Ovary (tissue), 9 donors: ENCODE results near the gene SRRM2. TPM values are rescaled to one million over a fixed set of nuclear protein-coding genes. Genes with fewer than 3 reads are reported as not detected.
A peak's percentile ranks its signal among the peaks of the same experiment; 100 is the strongest.

Source experiments
- DNase-seq, 5 donors: peaks; one replicate each; pipeline ENCODE4 v3.0.0-alpha.2; 2019 to 2020
- H3K27ac ChIP-seq, 2 donors: fragments of 200-600 bp; one replicate each; pipeline versions ENCODE4 v1.5.1 to v1.8.0; 2019 to 2022
- H3K27me3 ChIP-seq: fragments of 200-600 bp; one replicate; pipeline ENCODE4 v1.8.0; 2022
- H3K36me3 ChIP-seq: fragments of 200-600 bp; sonication (generic); one replicate; pipeline ENCODE4 v1.5.1; 2019
- H3K4me1 ChIP-seq: one replicate; pipeline ENCODE4 v1.8.1; 2013; ENCODE audit warnings: mild to moderate bottlenecking, moderate library complexity; ENCODE audit not compliant: insufficient read depth
- H3K4me3 ChIP-seq: fragments of 200-600 bp; sonication (generic); one replicate; pipeline ENCODE4 v1.5.1; 2017
- H3K9me3 ChIP-seq, 2 donors: fragments of 200-600 bp in 1 of 2; sonication (generic) in 1 of 2; one replicate each; pipeline versions ENCODE4 v1.5.1 to v1.8.1; 2013 to 2019; ENCODE audit warnings: mild to moderate bottlenecking in 1 of 2, moderate library complexity in 1 of 2
- EP300 ChIP-seq: sonication (generic); formaldehyde crosslinking; IDR thresholded peaks from one replicate; pipeline ENCODE4 v1.6.1; 2017; ENCODE audit warnings: antibody characterized with exemption
- POLR2A ChIP-seq: fragments of 450-650 bp; IDR thresholded peaks from one replicate; pipeline ENCODE4 v1.6.1; 2017; ENCODE audit warnings: antibody characterized with exemption, mild to moderate bottlenecking, moderate library complexity
- WGBS, 3 donors: extraction: QIAGEN DNeasy Blood & Tissue Kit in 1 of 3; methylation state at CpG; one replicate each; pipeline versions ENCODE4 v1.1.5 to v1.1.7; 2013 to 2017; 5-methylcytosine and 5-hydroxymethylcytosine counted together
- intact Hi-C, 4 donors: fragments of 100-400 bp; cut with DNase I; formaldehyde crosslinking; loops; one replicate each; pipeline versions ENCODE4 v1.11.0 to v1.15.1; 2022 to 2023
- polyA plus RNA-seq, 2 donors: library from polyadenylated mRNA; stranded (reverse); fragments of 200-250 nt in 1 of 2; fragments of 350-450 nt in 1 of 2; fragmentation: Illumina TruSeq in 1 of 2; extraction: RNeasy Lipid Tissue Mini Kit (QIAGEN cat#74804) in 1 of 2; gene quantifications; one replicate each; pipeline ENCODE4 v1.2.3, GENCODE V29; 2013 to 2014
- total RNA-seq, 7 donors: library from RNA; depleted of rRNA in 2 of 7; stranded (reverse); fragments of >200 nt in 2 of 7; fragmentation: NEBNext Ultra II Directional in 3 of 7; extraction: Animal tissue kit (Norgen Biotek cat#: 25700) in 3 of 7; gene quantifications; one replicate each; pipeline versions ENCODE4 v1.1.0 to v1.2.4, GENCODE V29; 2016 to 2023
- TF ChIP-seq, protein P1 (sequence below), 3 donors: fragments of 450-650 bp in 2 of 3; fragments of 200-600 bp in 1 of 3; IDR thresholded peaks; one replicate each; pipeline versions ENCODE4 v1.5.1 to v1.8.0; 2016 to 2022; ENCODE audit warnings: antibody characterized with exemption in 3 of 3, mild to moderate bottlenecking in 1 of 3
- donor health status: DM: no; HTN: no; CAD: no; lungs with moderate emphysema.
- donor health status: DM: no; HTN: no; CAD: no.
- donor health status: Bipolar disorder and iron deficiency.
- donor health status: DM: yes; HTN: yes; CAD: no.
- donor health status: DM: no; HTN: no; CAD: no.
- donor health status: DM: yes; HTN: yes; CAD: no.

The SRRM2 gene
- total and polyA plus RNA-seq, 9 donors = 300 to 736 (median 524) TPM

DNA sequence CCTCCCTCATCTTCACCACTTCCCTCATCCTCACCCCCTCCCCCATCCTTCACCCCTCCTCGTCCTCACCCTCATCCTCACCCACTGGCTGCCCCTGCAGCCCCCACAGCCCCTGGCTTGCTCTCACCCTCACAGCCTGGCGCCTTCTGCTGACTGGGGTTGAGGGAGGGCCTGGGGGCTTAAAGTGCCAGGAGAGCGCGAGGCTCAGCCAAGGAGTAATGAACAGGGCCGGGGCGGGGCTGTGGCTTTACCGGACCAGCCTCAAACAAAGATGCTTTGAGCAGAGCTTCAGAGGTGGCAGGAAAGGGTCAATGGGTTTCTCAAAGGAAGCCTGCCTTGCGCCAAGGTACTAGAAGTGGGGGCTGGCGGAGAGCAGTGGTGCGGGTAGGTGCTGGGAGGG, 35.0 kb downstream of the SRRM2 start, which contains the start of gene PRSS33:
PRSS33 (minus strand) TSS at position 155 of the 400 bp plus-strand sequence. CDS start 1,013 bp downstream, outside the sequence.
- H3K4me1 ChIP-seq = no peaks in the 10 kb centered on the region
- intact Hi-C loops = no loop called here
- H3K36me3 ChIP-seq = no peaks in the 10 kb centered on the region
- no peaks in the 10 kb centered on the region for H3K9me3 ChIP-seq
- TF ChIP-seq POLR2A (no peak), EP300 (no peak)
- 24 to 34% (median 33%) methylated on average over 9 to 10 of the region's 10 CpGs for whole genome bisulfite sequencing, 3 donors
- no peak within 1 kb of the TSS for H3K4me3 ChIP-seq
- no peaks in the 10 kb centered on the region for H3K27me3 ChIP-seq
- no peak within 1 kb of the TSS for H3K27ac ChIP-seq
- peak in 2 of 5 donors; percentile 13 to 15 for DNase-seq

DNA sequence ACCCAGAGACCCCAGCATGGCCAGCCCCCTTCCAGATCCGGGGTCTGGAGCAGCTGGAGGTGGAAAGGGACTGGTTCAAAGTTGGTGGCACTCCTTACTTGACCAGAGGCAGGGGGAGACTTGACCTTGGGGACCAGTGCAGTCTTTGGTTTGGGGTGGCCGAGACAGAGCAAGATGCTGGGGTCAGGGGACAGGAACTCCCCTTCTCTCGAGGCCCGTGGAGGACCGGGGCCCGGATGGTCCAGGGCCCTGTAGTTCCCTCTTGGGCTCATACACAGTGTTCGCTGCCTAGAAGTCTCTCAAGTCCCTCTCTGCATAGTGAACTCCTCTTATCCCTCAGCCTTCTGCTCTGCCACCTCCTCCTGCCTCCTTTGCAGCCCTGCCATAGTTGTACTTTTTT, 35.5 kb downstream of the SRRM2 start:
- intact Hi-C loops = no loop called here
- no peak overlapping the region for H3K4me3 ChIP-seq
- no peaks in the 10 kb centered on the region for H3K36me3 ChIP-seq
- DNase-seq = peak in 1 of 5 donors; percentile 2
- no peaks in the 10 kb centered on the region for H3K9me3 ChIP-seq
- H3K27me3 ChIP-seq = no peaks in the 10 kb centered on the region
- 15 to 28% (median 19%) methylated on average over 7 of the region's 7 CpGs for WGBS, 3 donors
- TF ChIP-seq, protein P1, sequence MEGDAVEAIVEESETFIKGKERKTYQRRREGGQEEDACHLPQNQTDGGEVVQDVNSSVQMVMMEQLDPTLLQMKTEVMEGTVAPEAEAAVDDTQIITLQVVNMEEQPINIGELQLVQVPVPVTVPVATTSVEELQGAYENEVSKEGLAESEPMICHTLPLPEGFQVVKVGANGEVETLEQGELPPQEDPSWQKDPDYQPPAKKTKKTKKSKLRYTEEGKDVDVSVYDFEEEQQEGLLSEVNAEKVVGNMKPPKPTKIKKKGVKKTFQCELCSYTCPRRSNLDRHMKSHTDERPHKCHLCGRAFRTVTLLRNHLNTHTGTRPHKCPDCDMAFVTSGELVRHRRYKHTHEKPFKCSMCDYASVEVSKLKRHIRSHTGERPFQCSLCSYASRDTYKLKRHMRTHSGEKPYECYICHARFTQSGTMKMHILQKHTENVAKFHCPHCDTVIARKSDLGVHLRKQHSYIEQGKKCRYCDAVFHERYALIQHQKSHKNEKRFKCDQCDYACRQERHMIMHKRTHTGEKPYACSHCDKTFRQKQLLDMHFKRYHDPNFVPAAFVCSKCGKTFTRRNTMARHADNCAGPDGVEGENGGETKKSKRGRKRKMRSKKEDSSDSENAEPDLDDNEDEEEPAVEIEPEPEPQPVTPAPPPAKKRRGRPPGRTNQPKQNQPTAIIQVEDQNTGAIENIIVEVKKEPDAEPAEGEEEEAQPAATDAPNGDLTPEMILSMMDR (IDR thresholded peaks at IDR 0.05) = no peak
- TF ChIP-seq POLR2A = no peak
- TF ChIP-seq EP300 = no peak
- H3K4me1 ChIP-seq = no peaks in the 10 kb centered on the region
- H3K27ac ChIP-seq = no peak overlapping the region

DNA sequence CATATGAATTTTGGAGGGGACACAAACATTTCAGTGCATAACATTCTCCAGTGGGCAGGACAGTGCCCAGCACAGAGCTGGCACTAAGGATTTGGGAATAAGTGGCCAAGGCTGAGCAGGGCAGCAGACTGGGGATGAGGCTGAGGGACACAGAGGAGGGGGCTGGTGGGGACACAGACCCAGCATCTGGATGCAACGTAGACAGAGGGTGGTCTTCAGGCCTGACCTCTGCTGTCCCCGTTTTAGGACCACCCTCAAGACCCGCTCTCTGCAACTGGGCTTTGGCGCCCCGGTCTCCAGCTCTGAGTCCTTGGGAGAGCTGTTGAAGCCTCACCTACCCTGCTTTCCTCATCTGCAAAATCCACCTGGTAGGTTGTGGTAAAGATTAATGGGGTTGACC, 38.2 kb downstream of the SRRM2 start:
- Histone ChIP-seq H3K27me3 (no peaks in the 10 kb centered on the region), H3K27ac (no peak overlapping the region), H3K4me1 (no peaks in the 10 kb centered on the region), H3K9me3 (no peaks in the 10 kb centered on the region), H3K36me3 (no peaks in the 10 kb centered on the region), H3K4me3 (no peak overlapping the region)
- TF ChIP-seq EP300 (no peak), POLR2A (no peak)
- TF ChIP-seq, protein P1 (IDR thresholded peaks at IDR 0.05) = no peak
- WGBS, 3 donors = 74 to 81% (median 78%) methylated on average over 5 of the region's 5 CpGs
- intact Hi-C loops = loop anchor here in 1 of 4 donors (2.0 kb wide), 1 partner anchor 54 kb away; no protein-coding TSS in a partner anchor
- DNase-seq = peak in 1 of 5 donors; percentile 5

DNA sequence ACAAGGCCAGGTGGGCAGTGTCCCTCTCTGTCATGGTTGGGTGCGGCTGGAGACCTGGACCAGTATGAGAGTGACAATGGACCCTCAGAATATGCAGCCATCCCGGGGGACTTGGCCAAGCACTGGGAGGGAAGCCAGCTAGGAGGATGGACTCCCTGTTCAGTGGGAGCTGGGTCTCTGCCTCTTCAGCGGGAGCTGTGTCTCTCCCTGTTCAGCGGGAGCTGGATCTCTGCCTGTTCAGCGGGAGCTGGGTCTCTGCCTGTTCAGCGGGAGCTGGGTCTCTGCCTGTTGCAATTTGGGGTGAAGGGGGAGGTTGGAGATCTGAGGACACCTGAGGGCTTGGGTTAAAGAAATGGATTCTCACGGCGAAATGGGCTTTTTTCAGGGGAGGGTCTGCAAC, 38.7 kb downstream of the SRRM2 start:
- H3K27ac ChIP-seq = no peak overlapping the region
- no peaks in the 10 kb centered on the region for H3K27me3 ChIP-seq
- TF ChIP-seq POLR2A (no peak), EP300 (no peak)
- TF ChIP-seq, protein P1 (IDR thresholded peaks at IDR 0.05) = no peak
- H3K9me3 ChIP-seq = no peaks in the 10 kb centered on the region
- 56 to 60% (median 57%) methylated on average over 8 of the region's 8 CpGs for WGBS, 3 donors
- H3K4me1 ChIP-seq = no peaks in the 10 kb centered on the region
- intact Hi-C loops = loop anchor here in 1 of 4 donors (2.0 kb wide), 1 partner anchor 54 kb away; no protein-coding TSS in a partner anchor
- H3K36me3 ChIP-seq = no peaks in the 10 kb centered on the region
- DNase-seq = peak in 1 of 5 donors; percentile 7
- H3K4me3 ChIP-seq = no peak overlapping the region

DNA sequence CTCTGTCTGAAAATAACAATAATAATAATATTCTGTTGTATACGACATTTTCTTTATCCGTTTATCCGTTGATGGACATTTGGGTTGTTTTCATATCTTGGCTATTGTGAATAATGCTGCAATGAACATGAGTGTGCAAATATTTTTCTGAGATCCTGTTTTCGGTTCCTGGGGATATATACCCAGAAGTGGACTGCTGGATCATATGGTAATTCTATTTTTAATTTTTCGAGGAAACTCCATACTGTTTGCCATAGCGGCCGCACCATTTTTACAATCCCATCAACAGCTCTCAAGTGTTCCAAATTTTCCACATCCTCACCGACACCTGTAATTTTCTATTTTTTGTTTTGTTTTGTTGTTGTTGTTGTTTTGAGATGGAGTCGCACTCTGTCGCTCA, 40.5 kb downstream of the SRRM2 start:
- intact Hi-C loops = no loop called here
- no peaks in the 10 kb centered on the region for H3K4me1 ChIP-seq
- DNase-seq = no peak
- WGBS, 3 donors = 85 to 89% (median 86%) methylated on average over 10 of the region's 10 CpGs
- no peaks in the 10 kb centered on the region for H3K36me3 ChIP-seq
- TF ChIP-seq POLR2A (no peak), EP300 (no peak)
- TF ChIP-seq, protein P1 (IDR thresholded peaks at IDR 0.05) = no peak
- no peak overlapping the region for H3K27ac ChIP-seq
- H3K4me3 ChIP-seq = no peak overlapping the region
- H3K27me3 ChIP-seq = no peaks in the 10 kb centered on the region
- H3K9me3 ChIP-seq = no peaks in the 10 kb centered on the region
